ENCODE measurements around the gene PITPNC1. TPM values are rescaled to one million over a fixed set of nuclear protein-coding genes. Genes with fewer than 3 reads are reported as not detected.

PITPNC1 gene
- total and polyA plus RNA-seq, 4 donors: 8.0 to 21.1 (median 15.2) TPM

DNA sequence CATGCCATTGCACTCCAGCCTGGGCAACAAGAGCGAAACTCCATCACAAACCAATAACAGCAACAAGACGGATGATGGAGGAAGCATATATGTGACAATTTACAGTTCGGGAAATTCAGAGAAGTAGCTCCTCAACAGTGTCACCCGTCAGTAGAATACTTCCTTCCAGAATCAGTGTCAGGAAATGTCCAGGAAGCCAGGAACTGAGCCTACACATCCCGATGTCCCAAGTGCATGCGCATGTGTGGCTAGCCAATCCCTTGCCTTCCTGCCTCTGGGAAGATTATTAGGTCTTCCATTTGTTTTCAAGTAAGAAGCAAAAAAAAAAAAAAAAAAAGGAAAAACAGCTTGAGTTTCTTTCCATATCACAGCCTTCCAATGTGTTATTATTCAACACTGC, 1.4 kb upstream of the PITPNC1 start:
- Histone ChIP-seq H3K4me1 (ENCODE audit: control insufficient read depth in 5 of 5, insufficient read depth in 5 of 5, low read length in 5 of 5) (peaks cover 0 to 14% (median 0%) of the 10 kb centered on the region in 5 donors), H3K27ac (ENCODE audit: low read depth in 1 of 2, low read length in 1 of 2) (no peak overlapping the region), H3K9me3 (ENCODE audit: control insufficient read depth in 4 of 4, insufficient read depth in 3 of 4, low read length in 3 of 4) (no peaks in the 10 kb centered on the region), H3K4me3 (no peak overlapping the region), H3K27me3 (ENCODE audit: control insufficient read depth in 3 of 3, insufficient read depth in 3 of 3, low read length in 2 of 3) (no peaks in the 10 kb centered on the region), H3K9ac (ENCODE audit: insufficient read depth in 1 of 2, low read length in 2 of 2) (no peak overlapping the region), H3K36me3 (ENCODE audit: control insufficient read depth in 4 of 4, insufficient read depth in 4 of 4, low read length in 4 of 4) (no peaks in the 10 kb centered on the region)
- 58 to 59% methylated on average over 6 of the region's 6 CpGs for WGBS, 2 donors
- TF ChIP-seq, protein P1, sequence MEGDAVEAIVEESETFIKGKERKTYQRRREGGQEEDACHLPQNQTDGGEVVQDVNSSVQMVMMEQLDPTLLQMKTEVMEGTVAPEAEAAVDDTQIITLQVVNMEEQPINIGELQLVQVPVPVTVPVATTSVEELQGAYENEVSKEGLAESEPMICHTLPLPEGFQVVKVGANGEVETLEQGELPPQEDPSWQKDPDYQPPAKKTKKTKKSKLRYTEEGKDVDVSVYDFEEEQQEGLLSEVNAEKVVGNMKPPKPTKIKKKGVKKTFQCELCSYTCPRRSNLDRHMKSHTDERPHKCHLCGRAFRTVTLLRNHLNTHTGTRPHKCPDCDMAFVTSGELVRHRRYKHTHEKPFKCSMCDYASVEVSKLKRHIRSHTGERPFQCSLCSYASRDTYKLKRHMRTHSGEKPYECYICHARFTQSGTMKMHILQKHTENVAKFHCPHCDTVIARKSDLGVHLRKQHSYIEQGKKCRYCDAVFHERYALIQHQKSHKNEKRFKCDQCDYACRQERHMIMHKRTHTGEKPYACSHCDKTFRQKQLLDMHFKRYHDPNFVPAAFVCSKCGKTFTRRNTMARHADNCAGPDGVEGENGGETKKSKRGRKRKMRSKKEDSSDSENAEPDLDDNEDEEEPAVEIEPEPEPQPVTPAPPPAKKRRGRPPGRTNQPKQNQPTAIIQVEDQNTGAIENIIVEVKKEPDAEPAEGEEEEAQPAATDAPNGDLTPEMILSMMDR (IDR thresholded peaks at IDR 0.05; ENCODE audit: control extremely low read depth, extremely low read depth): no peak
- ATAC-seq (ENCODE audit: insufficient read depth, low FRiP score): no peak
- no peak for DNase-seq

DNA sequence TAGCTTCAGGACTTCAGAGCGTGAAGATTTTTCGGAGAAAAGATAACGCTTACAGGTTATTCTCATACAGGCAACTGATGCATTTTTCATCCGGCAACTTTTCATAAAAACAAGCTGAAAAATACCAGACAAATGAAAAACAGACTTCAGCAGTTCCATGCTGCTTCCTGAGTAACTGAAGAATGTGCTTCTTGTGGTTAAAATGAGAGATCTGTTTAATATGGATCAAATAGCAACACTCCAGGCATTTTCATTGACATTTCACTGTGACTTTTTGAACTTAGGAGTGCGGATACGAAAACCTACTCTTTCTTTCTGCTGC, 705 bp upstream of the PITPNC1 start:
- Histone ChIP-seq H3K9me3 (ENCODE audit: control insufficient read depth in 4 of 4, insufficient read depth in 3 of 4, low read length in 3 of 4) (no peaks in the 10 kb centered on the region), H3K4me3 (no peak overlapping the region), H3K4me1 (ENCODE audit: control insufficient read depth in 5 of 5, insufficient read depth in 5 of 5, low read length in 5 of 5) (peaks cover 0 to 14% (median 0%) of the 10 kb centered on the region in 5 donors), H3K27me3 (ENCODE audit: control insufficient read depth in 3 of 3, insufficient read depth in 3 of 3, low read length in 2 of 3) (no peaks in the 10 kb centered on the region), H3K27ac (ENCODE audit: low read depth in 1 of 2, low read length in 1 of 2) (peak overlapping the region; percentile 91 to 92), H3K36me3 (ENCODE audit: control insufficient read depth in 4 of 4, insufficient read depth in 4 of 4, low read length in 4 of 4) (no peaks in the 10 kb centered on the region), H3K9ac (ENCODE audit: insufficient read depth in 1 of 2, low read length in 2 of 2) (peak overlapping the region in 1 of 2 donors; percentile 46)
- no peak for ATAC-seq (ENCODE audit: insufficient read depth, low FRiP score)
- TF ChIP-seq, protein P1 (IDR thresholded peaks at IDR 0.05; ENCODE audit: control extremely low read depth, extremely low read depth): no peak
- no peak for DNase-seq
- WGBS, 2 donors: 31 to 34% methylated on average over 6 of the region's 6 CpGs

GRCh38 chr17:67377488-67378453, 690 bp downstream of the PITPNC1 start:
- 1% methylated on average over 55 to 100 of the region's 100 CpGs for WGBS, 2 donors
- peak overlapping the region; percentile 91 to 92 for H3K27ac ChIP-seq (ENCODE audit: low read depth in 1 of 2, low read length in 1 of 2)
- H3K9ac ChIP-seq (ENCODE audit: insufficient read depth in 1 of 2, low read length in 2 of 2): peak overlapping the region; percentile 53 to 55
- peak overlapping the region; percentile 75 for H3K4me3 ChIP-seq
- ATAC-seq (ENCODE audit: insufficient read depth, low FRiP score): peak; percentile 25
- peaks cover 0 to 14% (median 2%) of the 10 kb centered on the region in 5 donors for H3K4me1 ChIP-seq (ENCODE audit: control insufficient read depth in 5 of 5, insufficient read depth in 5 of 5, low read length in 5 of 5)
- peak; percentile 66 to 75 (median 68) for DNase-seq
- H3K27me3 ChIP-seq (ENCODE audit: control insufficient read depth in 3 of 3, insufficient read depth in 3 of 3, low read length in 2 of 3): no peaks in the 10 kb centered on the region
- TF ChIP-seq, protein P1 (IDR thresholded peaks at IDR 0.05; ENCODE audit: control extremely low read depth, extremely low read depth): no peak
- no peaks in the 10 kb centered on the region for H3K36me3 ChIP-seq (ENCODE audit: control insufficient read depth in 4 of 4, insufficient read depth in 4 of 4, low read length in 4 of 4)
- H3K9me3 ChIP-seq (ENCODE audit: control insufficient read depth in 4 of 4, insufficient read depth in 3 of 4, low read length in 3 of 4): no peaks in the 10 kb centered on the region

Measured in lung (tissue), 12 donors.